HFF-Myc (cell line): ENCODE data around the gene BARHL2.

ENCODE experiments used
- DNase-seq: peaks from one replicate; pipeline ENCODE4 v3.0.0-alpha.2; 2011; ENCODE audit warnings: low read depth; ENCODE audit errors: extremely low read depth
- H3K4me3 ChIP-seq: replicated peaks from 2 replicates; pipeline ENCODE4 v1.5.1; 2011; ENCODE audit warnings: low read depth, mild to moderate bottlenecking, control low read depth, low read length
- TF ChIP-seq, protein P1 (sequence below): IDR thresholded peaks from 2 replicates; pipeline ENCODE4 v1.5.1; 2012; ENCODE audit warnings: mild to moderate bottlenecking, low read depth, low read length, control low read depth; ENCODE audit errors: missing control alignments

The BARHL2 gene

DNA sequence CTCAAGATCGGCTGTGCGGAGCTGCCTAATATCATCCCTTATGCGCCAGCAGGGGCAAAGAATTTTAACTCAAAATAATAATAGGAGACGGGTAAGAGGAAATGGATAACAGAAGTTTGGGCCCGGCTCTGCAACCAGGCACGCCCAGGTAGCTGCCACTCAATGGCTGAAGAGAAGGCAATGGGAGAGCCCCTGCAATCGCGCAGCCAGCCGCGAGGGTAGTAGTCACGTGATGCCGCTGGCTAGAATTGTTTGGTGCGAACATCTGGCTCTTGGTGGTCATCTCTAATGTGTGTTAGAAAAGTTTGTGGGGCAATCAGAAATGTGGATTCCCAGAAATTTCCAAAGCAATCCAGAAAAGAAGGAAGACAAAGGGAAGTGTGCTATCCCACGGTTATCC, 12.3 kb downstream of the BARHL2 start:
- DNase-seq, result no peak
- TF ChIP-seq, protein P1, sequence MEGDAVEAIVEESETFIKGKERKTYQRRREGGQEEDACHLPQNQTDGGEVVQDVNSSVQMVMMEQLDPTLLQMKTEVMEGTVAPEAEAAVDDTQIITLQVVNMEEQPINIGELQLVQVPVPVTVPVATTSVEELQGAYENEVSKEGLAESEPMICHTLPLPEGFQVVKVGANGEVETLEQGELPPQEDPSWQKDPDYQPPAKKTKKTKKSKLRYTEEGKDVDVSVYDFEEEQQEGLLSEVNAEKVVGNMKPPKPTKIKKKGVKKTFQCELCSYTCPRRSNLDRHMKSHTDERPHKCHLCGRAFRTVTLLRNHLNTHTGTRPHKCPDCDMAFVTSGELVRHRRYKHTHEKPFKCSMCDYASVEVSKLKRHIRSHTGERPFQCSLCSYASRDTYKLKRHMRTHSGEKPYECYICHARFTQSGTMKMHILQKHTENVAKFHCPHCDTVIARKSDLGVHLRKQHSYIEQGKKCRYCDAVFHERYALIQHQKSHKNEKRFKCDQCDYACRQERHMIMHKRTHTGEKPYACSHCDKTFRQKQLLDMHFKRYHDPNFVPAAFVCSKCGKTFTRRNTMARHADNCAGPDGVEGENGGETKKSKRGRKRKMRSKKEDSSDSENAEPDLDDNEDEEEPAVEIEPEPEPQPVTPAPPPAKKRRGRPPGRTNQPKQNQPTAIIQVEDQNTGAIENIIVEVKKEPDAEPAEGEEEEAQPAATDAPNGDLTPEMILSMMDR, result no peak
- H3K4me3 ChIP-seq, result no peak overlapping the region

DNA sequence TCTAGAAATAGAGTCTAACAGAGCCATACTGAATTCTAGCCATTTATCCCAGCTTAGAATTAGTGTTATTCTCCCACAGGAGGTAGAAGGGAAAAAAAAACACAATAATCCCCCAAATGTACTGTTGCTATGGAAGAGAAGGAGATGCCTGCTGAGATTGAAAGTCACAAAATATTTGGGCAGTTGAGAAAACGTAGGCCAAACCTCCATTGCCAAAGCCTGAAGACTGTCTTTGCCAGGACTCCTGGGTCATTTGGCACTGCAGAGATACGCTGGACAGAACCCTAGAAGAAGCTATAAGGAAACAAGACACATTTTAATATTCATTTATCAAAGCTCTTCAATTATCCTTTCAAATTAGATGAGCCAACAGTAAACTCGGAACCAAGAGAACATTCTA, 22.3 kb downstream of the BARHL2 start:
- TF ChIP-seq, protein P1, result no peak
- no peak overlapping the region for H3K4me3 ChIP-seq
- no peak for DNase-seq

DNA sequence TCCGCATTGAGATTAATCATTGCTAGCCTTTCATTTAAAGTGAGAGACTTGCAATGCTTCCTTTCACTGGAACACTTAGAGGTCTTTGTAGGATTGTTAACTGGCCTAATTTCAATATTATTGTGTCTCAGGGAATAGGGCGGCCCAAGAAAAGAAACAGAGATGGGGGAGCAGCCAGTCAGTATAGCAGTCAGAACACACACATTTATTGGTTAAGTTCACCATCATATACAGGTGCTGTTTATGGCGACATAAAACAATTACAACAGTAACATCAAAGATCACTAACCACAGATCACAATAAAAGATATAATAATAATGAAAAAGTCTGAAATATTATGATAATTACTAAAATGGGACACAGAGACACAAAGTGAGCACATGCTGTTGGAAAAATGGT, 29.4 kb downstream of the BARHL2 start:
- no peak overlapping the region for H3K4me3 ChIP-seq
- TF ChIP-seq, protein P1, result no peak
- no peak for DNase-seq

DNA sequence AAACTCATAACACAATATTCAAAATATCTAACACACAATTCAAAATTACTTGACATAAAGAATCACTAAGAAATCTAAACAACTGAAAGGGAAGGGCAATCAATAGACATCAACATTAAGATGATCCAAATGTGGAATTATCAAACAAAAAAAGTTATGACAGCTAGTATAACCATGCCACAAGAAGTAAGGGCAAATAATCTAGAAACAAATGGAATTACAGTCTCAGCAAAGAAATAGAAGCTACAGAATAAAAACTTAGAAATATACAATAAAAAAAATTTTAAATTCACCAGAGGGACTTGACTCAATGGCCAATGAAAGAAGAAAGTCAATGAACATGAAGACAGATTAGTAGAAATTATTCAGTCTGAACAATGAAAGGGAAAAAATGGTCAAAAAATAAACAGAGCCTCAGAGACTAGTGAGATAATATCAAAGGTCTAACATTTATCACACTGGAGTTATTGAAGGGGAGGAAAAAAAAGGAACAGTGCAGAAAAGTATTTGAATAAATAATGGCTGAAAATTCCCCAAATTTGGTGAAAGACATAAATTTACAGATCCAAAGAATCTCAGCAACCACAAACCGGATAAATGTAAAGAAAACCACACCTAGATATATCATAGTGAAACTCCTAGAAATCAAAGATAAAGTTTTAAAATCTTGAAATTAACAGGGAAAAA, 41.8 kb downstream of the BARHL2 start:
- no peak for DNase-seq
- TF ChIP-seq, protein P1, result no peak
- no peak overlapping the region for H3K4me3 ChIP-seq

DNA sequence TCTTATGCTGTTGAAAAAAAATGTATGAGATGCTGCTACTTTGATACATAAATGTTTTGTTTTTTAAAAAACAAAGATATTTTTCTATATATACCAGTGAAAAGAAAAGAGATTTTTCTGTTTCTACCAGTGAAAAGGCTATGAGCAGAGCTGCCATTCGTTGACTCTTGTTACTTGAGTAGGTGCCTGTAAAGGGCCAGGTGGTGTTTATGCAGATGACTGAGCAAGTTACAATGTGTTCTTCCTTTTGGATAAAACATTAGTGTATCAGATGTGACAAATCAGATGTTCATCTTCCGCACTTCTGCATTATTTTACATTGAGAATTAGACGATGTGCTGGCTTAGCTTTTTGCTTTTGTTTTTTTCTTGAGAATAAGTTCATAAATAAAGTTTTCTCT, 45.4 kb downstream of the BARHL2 start:
- TF ChIP-seq, protein P1, result no peak
- DNase-seq, result no peak

DNA sequence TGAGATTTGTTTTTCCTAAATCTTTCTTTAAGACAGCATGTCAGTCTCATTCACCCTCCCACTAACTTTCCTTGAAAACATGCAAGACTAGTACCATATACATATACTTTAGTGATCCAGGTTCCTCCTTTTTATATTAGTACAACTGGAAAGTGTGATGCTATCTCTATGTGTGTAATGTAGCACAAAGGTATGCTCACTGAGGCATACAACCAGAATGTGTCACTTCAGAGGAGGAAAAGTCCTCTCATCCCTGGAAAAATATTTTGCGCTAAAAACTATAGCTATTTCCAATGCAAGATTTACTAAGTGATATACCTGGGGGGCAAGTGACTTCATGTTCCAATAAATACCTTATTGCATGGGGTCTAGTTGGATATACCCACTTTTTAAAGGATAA, 45.9 kb downstream of the BARHL2 start:
- DNase-seq, result no peak
- no peak overlapping the region for H3K4me3 ChIP-seq
- TF ChIP-seq, protein P1, result no peak

More for the DNA sequence above, 45.4 kb downstream of the BARHL2 start:
- no peak overlapping the region for H3K4me3 ChIP-seq
